Thymus (tissue), 14 donors: ENCODE results near the gene MAPKAPK3. TPM values are rescaled to one million over a fixed set of nuclear protein-coding genes. Genes with fewer than 3 reads are reported as not detected.

ENCODE experiments used
- DNase-seq, 9 donors: peaks; one replicate each; pipeline ENCODE4 v3.0.0-alpha.2; 2013; ENCODE audit warnings: low spot score in 9 of 9, low read depth in 6 of 9, missing footprints in 1 of 9
- H3K27ac ChIP-seq, 2 donors: one replicate each; pipeline ENCODE4 v1.5.1; 2013; ENCODE audit warnings: control low read depth in 1 of 2, low read depth in 1 of 2, low read length in 1 of 2, mild to moderate bottlenecking in 1 of 2, moderate library complexity in 1 of 2
- H3K27me3 ChIP-seq, 2 donors: one replicate each; pipeline ENCODE4 v1.5.1; 2013; ENCODE audit warnings: low read length in 1 of 2; ENCODE audit not compliant: control insufficient read depth in 2 of 2, insufficient read depth in 1 of 2
- H3K36me3 ChIP-seq, 2 donors: one replicate each; pipeline ENCODE4 v1.5.1; 2013; ENCODE audit warnings: low read length in 1 of 2, mild to moderate bottlenecking in 1 of 2, moderate library complexity in 1 of 2; ENCODE audit not compliant: control insufficient read depth in 2 of 2, insufficient read depth in 2 of 2
- H3K4me1 ChIP-seq, 2 donors: one replicate each; pipeline ENCODE4 v1.5.1; 2013; ENCODE audit warnings: low read length in 2 of 2; ENCODE audit not compliant: control insufficient read depth in 2 of 2, insufficient read depth in 2 of 2
- H3K4me3 ChIP-seq, 2 donors: one replicate each; pipeline ENCODE4 v1.5.1; 2013; ENCODE audit warnings: low read length in 2 of 2, control low read depth in 1 of 2, mild to moderate bottlenecking in 1 of 2
- H3K9me3 ChIP-seq, 2 donors: one replicate each; pipeline ENCODE4 v1.5.1; 2013; ENCODE audit warnings: low read length in 1 of 2, mild to moderate bottlenecking in 1 of 2; ENCODE audit not compliant: control insufficient read depth in 2 of 2, insufficient read depth in 1 of 2
- WGBS: extraction: QIAGEN DNeasy Blood & Tissue Kit; methylation state at CpG from one replicate; pipeline ENCODE4 v1.1.7; 2013; 5-methylcytosine and 5-hydroxymethylcytosine counted together
- long read RNA-seq, 10 donors: transcript quantifications; one replicate each; lab custom pipeline, GENCODE V29; 2026
- polyA plus RNA-seq: library from polyadenylated mRNA; stranded (reverse); fragments of 200-250 nt; gene quantifications from one replicate; pipeline ENCODE4 v1.2.3, GENCODE V29; 2013
- total RNA-seq: library from RNA; stranded (reverse); fragments of 120-200 nt; gene quantifications from one replicate; pipeline ENCODE4 v1.2.4, GENCODE V29; 2013
- donor health status: healthy.

MAPKAPK3 gene
- total RNA-seq (54.4 TPM), polyA plus RNA-seq (24.9 TPM)
- long read RNA-seq, donor 1, partial matches to known transcripts = 0 of 3 reads
- long read RNA-seq, donor 1, other reads (novel, unspliced or antisense) = 0 of 3 reads
- long read RNA-seq, donor 2, transcript MAPKAPK3-201 (11 exons, 2,500 nt) = major isoform, 13 of 20 reads
- long read RNA-seq, donor 2, partial matches to known transcripts = 0 of 20 reads
- long read RNA-seq, donor 2, other reads (novel, unspliced or antisense) = 0 of 20 reads
- long read RNA-seq, donor 3, transcript MAPKAPK3-201 (11 exons, 2,500 nt) = major isoform, 13 of 63 reads
- long read RNA-seq, donor 3, partial matches to known transcripts = 48 of 63 reads
- long read RNA-seq, donor 3, other reads (novel, unspliced or antisense) = 0 of 63 reads
- long read RNA-seq, donor 4, partial matches to known transcripts = 0 of 6 reads
- long read RNA-seq, donor 4, other reads (novel, unspliced or antisense) = 0 of 6 reads
- long read RNA-seq, donor 5, transcript MAPKAPK3-201 (11 exons, 2,500 nt) = major isoform, 11 of 20 reads
- long read RNA-seq, donor 5, transcript MAPKAPK3-208 (11 exons, 2,563 nt) = minor isoform, 7 of 20 reads
- long read RNA-seq, donor 5, partial matches to known transcripts = 0 of 20 reads
- long read RNA-seq, donor 5, other reads (novel, unspliced or antisense) = 0 of 20 reads
- long read RNA-seq, donor 6, transcript MAPKAPK3-201 (11 exons, 2,500 nt) = major isoform, 7 of 23 reads
- long read RNA-seq, donor 6, partial matches to known transcripts = 13 of 23 reads
- long read RNA-seq, donor 6, other reads (novel, unspliced or antisense) = 0 of 23 reads
- long read RNA-seq, donor 7, transcript MAPKAPK3-201 (11 exons, 2,500 nt) = major isoform, 7 of 10 reads
- long read RNA-seq, donor 7, partial matches to known transcripts = 0 of 10 reads
- long read RNA-seq, donor 7, other reads (novel, unspliced or antisense) = 0 of 10 reads
- long read RNA-seq, donor 8, partial matches to known transcripts = 0 of 4 reads
- long read RNA-seq, donor 8, other reads (novel, unspliced or antisense) = 0 of 4 reads
- long read RNA-seq, donor 9, partial matches to known transcripts = 0 of 7 reads
- long read RNA-seq, donor 9, other reads (novel, unspliced or antisense) = 0 of 7 reads
- long read RNA-seq, donor 10, transcript MAPKAPK3-201 (11 exons, 2,500 nt) = major isoform, 6 of 13 reads
- long read RNA-seq, donor 10, transcript MAPKAPK3-208 (11 exons, 2,563 nt) = minor isoform, 5 of 13 reads
- long read RNA-seq, donor 10, partial matches to known transcripts = 0 of 13 reads
- long read RNA-seq, donor 10, other reads (novel, unspliced or antisense) = 0 of 13 reads

DNA sequence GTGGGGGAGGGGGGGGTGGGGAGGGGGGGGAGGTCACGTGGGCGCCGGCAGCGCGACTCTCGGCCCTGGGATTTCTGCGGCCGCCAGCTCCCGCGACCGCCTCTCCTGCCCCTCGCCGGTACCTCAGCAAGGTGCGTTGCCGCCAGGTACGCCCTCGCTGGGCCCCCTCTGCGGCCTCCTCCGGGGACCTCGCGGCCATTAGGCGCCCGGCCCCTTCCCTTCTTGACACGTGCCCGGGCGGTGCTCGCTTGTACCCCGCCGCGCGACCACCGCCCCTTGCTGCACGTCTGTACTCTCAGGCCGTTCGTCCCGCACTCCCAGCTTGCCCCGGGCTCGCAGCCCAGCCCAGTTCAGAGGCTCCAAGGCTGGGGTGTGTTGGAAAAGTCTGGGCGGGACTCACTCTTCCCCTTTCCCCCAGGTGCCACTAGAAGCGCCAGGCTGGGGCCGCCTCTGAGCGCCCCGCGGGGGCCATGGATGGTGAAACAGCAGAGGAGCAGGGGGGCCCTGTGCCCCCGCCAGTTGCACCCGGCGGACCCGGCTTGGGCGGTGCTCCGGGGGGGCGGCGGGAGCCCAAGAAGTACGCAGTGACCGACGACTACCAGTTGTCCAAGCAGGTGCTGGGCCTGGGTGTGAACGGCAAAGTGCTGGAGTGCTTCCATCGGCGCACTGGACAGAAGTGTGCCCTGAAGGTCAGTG lies at the start of gene MAPKAPK3:
MAPKAPK3 (plus strand) TSS at position 56 of the 696 bp plus-strand sequence; CDS start at position 471, 415 bp downstream.
- under 1% methylated on average over 58 of the region's 58 CpGs for WGBS
- H3K9me3 ChIP-seq = no peaks in the 10 kb centered on the region
- H3K4me3 ChIP-seq = peak within 1 kb of the TSS; percentile 81 to 92
- H3K4me1 ChIP-seq = peaks cover 38 to 76% of the 10 kb centered on the region in 2 donors
- H3K27me3 ChIP-seq = peaks cover 0 to 10% of the 10 kb centered on the region in 2 donors
- H3K36me3 ChIP-seq = peaks cover under 1 to 14% of the 10 kb centered on the region in 2 donors
- DNase-seq = peak in 3 of 9 donors; percentile 45 to 68 (median 48)
- peak within 1 kb of the TSS; percentile 93 to 94 for H3K27ac ChIP-seq

GRCh38 chr3:50567386-50568167 lies 49.4 kb upstream of the MAPKAPK3 start, which contains the start of gene C3orf18:
C3orf18 (minus strand) TSS chr3:50567747; CDS start chr3:50565699, 2,048 bp downstream.
- peak within 1 kb of the TSS in 1 of 2 donors; percentile 38 for H3K27ac ChIP-seq
- no peaks in the 10 kb centered on the region for H3K9me3 ChIP-seq
- peaks cover 0 to 18% of the 10 kb centered on the region in 2 donors for H3K27me3 ChIP-seq
- peak within 1 kb of the TSS; percentile 64 to 91 for H3K4me3 ChIP-seq
- peaks cover 16 to 49% of the 10 kb centered on the region in 2 donors for H3K4me1 ChIP-seq
- peak; percentile 65 to 94 (median 83) for DNase-seq
- WGBS = 5% methylated on average over 53 of the region's 53 CpGs
- H3K36me3 ChIP-seq = peaks cover 3 to 4% of the 10 kb centered on the region in 2 donors

DNA sequence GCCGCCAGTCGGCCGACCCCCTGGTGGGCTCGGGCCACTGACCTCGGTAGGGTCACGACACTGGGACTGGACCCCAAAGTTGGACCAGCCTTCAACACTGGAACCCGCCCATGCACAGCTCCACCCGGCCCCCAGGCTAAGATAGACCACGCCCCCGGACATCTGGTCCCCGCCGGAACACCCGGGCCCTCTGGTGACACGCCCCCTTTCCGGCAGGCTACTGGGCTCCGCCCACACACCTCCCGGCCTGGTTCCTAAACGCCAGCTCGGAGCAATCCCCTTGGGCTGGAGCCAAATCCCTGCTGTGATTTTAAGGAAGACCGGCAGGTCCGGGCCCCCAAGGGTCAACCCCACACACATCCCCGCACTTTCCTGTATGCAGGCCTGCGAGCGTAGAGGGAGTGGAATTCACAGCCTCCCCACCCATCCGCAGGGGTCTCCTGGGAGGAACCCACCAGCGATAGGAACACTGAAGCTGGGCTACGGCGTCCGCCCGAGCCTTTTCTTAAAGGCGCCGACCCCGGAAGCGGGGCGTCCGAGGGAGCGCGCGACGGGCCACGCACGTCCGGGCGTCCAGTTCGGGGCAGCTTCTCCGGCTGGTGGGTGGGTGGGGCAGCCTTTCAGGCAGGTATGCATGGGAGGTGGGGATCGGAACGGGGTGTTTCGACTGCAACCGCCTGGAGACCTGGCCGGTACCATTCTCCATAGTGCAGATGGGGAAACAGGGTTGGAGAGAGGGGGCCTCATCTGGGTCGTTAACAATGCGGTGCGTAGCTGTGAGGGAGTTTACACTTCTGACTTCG lies 47.8 kb upstream of the MAPKAPK3 start, which contains the start of gene HEMK1:
HEMK1 (plus strand) TSS at position 576 of the 803 bp plus-strand sequence. CDS start 1,583 bp downstream, outside the sequence.
- Histone ChIP-seq H3K36me3 (peaks cover 9 to 14% of the 10 kb centered on the region in 2 donors), H3K27ac (peak within 1 kb of the TSS; percentile 92 to 94), H3K4me3 (peak within 1 kb of the TSS; percentile 85 to 91), H3K9me3 (no peaks in the 10 kb centered on the region), H3K27me3 (peaks cover 0 to 18% of the 10 kb centered on the region in 2 donors), H3K4me1 (peaks cover 16 to 65% of the 10 kb centered on the region in 2 donors)
- under 1% methylated on average over 55 of the region's 55 CpGs for WGBS
- DNase-seq = peak; percentile 84 to 97 (median 92)

DNA sequence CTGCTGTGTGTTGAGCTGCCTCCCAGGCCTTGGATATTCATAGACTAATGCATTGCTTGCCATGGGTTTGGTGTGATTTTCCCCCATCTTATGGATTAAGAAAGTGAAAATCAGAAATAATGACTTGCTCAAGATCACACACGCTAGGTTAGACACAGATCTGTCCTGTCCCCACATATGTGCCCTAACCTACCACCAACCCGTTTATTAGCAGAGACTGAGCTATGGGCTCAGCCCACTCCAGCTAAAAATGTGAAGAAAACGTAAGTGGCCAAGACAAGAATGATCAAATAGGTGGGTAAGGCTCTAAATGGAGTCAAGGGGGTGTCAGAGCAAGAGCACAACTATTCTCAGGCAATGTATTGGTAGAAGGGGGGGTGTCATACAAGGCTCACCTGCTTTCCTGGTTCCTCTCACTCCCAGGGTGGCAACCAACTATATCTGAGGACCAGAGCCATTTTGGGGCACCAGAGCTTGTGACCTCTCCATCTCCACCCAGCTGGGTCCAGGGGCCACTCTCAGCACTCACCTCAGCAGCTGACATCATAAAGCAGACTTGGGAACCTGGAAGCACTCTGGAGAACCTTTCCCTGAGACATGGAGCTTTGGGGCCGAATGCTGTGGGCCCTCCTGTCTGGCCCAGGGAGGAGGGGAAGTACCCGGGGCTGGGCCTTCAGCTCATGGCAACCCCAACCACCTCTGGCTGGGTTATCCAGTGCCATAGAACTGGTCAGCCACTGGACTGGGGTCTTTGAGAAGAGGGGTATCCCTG lies 46.3 kb upstream of the MAPKAPK3 start:
- no peak overlapping the region for H3K27ac ChIP-seq
- peaks cover 16 to 80% of the 10 kb centered on the region in 2 donors for H3K4me1 ChIP-seq
- DNase-seq = no peak
- H3K27me3 ChIP-seq = peaks cover 0 to 18% of the 10 kb centered on the region in 2 donors
- peaks cover 9 to 17% of the 10 kb centered on the region in 2 donors for H3K36me3 ChIP-seq
- H3K4me3 ChIP-seq = peak overlapping the region in 1 of 2 donors; percentile 91
- H3K9me3 ChIP-seq = no peaks in the 10 kb centered on the region
- WGBS = 97% methylated on average over 5 of the region's 5 CpGs

DNA sequence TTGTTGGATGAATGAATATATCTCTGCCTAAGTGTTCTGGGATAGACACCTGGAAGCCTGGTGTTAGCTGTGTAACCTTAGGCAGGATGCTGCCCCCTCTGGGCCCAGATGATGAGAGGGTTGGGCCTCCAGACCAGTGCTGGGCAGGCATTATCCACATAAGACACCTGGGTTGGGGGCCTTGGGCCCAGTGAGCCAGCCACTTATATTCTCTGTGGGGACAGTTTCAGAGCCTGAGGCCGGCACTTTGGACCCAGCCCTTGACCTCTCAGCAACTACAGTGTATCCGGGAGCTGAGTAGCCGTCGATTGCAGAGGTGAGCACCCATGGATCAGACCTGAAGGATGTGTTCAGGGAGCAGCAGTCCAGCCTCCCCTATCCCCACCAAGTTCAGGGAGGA lies 45.5 kb upstream of the MAPKAPK3 start:
- H3K9me3 ChIP-seq = no peaks in the 10 kb centered on the region
- H3K4me3 ChIP-seq = no peak overlapping the region
- WGBS = 97% methylated on average over 4 of the region's 4 CpGs
- H3K27me3 ChIP-seq = peaks cover 0 to 14% of the 10 kb centered on the region in 2 donors
- peaks cover 12 to 23% of the 10 kb centered on the region in 2 donors for H3K36me3 ChIP-seq
- no peak for DNase-seq
- peaks cover 16 to 83% of the 10 kb centered on the region in 2 donors for H3K4me1 ChIP-seq
- no peak overlapping the region for H3K27ac ChIP-seq

- H3K36me3 ChIP-seq = peaks cover 18 to 28% of the 10 kb centered on the region in 2 donors
- peak overlapping the region in 1 of 2 donors; percentile 68 for H3K27ac ChIP-seq
- no peak overlapping the region for H3K4me3 ChIP-seq
- WGBS = 36% methylated on average over 1 of the region's 1 CpG
- no peaks in the 10 kb centered on the region for H3K9me3 ChIP-seq
- peak in 8 of 9 donors; percentile 44 to 83 (median 63) for DNase-seq
- H3K4me1 ChIP-seq = peaks cover 12 to 82% of the 10 kb centered on the region in 2 donors
- H3K27me3 ChIP-seq = peaks cover 0 to 7% of the 10 kb centered on the region in 2 donors
Observed at GRCh38 chr3:50572158-50572557, 44.8 kb upstream of the MAPKAPK3 start.
